ENCODE data around the gene IL22RA1.

Gene IL22RA1

GRCh38 chr1:24134376-24134775 is 8.6 kb downstream of the IL22RA1 start:
- DNase-seq, result no peak

- DNase-seq, result no peak
Measured at GRCh38 chr1:24133819-24134218, 9.1 kb downstream of the IL22RA1 start.

- DNase-seq, result no peak
Measured at GRCh38 chr1:24130385-24130784, 12.6 kb downstream of the IL22RA1 start.

GRCh38 chr1:24127801-24128363 is 15.1 kb downstream of the IL22RA1 start:
- DNase-seq, result no peak

- no peak for DNase-seq
Measured at GRCh38 chr1:24127134-24127800, 15.7 kb downstream of the IL22RA1 start.

DNA sequence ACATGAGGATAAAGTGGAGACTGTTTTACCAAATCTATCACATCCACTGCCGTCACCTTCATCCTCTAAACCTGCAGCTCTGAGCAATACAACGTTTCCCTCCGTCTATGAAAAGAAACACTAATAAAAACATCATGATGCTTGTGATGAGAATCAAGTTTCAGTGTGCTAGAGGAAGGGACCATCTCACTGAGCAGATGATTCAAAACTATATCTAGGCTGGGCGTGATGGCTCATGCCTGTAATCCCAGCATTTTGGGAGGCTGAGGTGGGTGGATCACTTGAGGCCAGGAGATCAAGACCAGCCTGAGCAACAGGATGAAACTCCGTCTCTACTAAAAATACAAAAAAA is 16.3 kb downstream of the IL22RA1 start:
- no peak for DNase-seq

DNA sequence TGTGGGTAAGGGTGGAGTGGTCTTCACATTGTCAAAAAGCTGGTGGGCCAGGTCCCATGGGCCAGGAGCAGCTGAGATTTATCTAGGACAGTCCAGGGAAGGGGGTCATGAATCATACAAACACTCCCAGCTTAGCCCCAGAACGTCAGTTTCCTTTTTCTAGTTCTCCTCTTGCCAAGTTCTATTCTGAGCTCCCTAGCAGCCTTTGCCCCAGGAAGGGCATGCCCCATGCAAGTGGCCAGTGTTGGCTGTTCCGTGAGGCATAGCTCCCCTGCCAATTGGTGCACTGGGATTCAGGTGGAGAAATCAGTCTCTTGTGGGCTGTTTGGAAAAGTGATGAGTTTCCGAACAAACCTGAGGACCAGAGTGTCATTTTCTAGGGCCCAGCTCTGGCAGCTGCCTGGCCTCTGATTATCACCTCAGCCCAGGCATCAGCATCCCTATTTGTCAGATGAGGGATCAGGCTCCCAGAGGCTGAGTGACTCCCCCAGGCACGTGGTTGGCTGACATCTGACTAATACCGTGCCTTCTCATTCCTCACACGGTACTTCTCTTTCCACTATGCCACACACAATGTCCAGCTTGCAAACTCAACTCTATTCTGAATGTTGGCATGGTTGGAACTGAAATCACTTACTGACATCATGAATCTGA is 16.8 kb downstream of the IL22RA1 start:
- no peak for DNase-seq

GRCh38 chr1:24125456-24125855 is 17.5 kb downstream of the IL22RA1 start:
- DNase-seq, result no peak

- no peak for DNase-seq
Measured at GRCh38 chr1:24124980-24125379, 18.0 kb downstream of the IL22RA1 start.

DNA sequence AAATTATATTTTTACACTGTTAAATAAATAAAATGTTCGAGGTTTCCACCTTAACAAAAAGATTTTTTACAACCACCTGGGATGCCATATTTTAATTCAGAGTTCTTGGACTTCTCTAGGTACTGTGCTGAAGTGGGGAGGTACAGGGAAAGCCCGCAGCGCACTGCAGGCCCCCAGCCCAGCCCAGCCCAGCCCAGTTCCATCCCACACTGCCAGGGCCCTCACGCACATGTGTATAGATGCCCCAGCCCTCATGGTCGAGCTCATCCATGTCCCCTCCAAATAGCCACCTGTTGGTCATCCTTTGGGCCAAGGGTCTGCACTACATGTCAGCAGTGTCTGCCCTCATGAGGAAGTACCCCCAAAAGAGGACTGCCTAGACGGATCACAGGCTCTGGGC is 19.3 kb downstream of the IL22RA1 start:
- DNase-seq, result no peak

- DNase-seq, result no peak
Measured at GRCh38 chr1:24122776-24123175, 20.2 kb downstream of the IL22RA1 start.

DNA sequence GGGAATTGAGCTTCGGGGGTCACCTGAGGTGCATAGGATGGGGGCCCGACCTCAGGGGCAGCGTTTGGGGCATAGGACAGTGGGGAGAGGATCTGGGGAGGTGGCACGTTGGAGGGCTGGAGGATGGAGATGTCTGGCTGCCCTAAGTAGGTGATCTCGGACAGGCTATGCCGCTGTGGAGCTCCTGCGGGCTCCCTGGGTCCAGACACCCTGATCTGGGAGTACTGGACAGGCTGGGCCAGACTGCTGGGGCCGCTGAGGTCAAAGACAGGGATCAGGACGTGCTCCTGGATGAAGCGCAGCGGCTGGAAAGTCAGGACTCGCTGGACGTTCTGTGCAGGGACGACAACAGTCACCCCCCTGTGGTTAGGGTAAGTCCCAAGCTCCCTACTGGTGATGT is 21.5 kb downstream of the IL22RA1 start:
- no peak for DNase-seq

GRCh38 chr1:24120965-24121364 is 22.0 kb downstream of the IL22RA1 start:
- no peak for DNase-seq

DNA sequence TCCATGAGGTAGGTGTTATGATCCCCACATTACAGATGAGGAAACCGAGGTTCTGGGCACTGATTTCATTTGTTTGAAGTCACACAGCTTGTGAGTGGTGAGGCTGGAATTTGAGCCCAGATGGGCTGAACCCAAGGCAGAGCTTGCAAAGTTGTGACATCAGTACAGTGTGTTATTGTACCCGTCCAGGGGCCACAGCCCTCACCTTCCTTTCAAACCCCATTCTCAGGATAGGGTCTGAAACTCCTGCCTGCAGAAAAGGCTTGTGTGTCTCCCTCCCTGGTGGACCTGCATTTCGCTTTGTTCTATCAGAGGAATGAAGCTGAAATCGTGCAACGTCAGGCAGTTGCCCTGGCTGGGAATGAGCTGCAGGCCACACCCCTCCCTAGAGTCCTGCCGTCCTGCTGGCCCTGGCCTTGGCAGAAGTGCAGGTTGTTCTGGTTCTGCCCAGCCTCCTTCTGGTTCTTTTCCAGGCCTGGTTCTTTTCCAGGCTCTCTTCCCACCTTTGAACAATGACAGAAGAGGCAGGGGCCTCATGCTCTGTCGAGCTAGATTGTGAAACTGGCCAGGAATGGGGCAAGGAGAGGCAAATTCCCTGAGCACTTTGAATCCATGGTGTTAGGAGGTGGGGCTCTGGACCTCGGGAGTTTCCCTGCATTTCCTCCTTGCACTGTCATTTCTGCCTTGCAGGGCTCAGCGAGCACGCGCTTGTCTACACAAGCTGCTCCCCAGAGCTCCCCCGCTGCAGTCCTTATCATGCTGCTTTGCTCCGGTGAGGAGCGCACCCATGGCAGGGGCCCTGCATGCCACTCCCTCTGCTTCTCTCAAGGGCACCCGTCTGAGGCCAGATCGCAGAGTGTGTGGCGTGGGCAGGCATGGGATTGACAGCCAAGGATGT is 22.8 kb downstream of the IL22RA1 start:
- no peak for DNase-seq

GRCh38 chr1:24119489-24119858 is 23.5 kb downstream of the IL22RA1 start:
- no peak for DNase-seq

DNA sequence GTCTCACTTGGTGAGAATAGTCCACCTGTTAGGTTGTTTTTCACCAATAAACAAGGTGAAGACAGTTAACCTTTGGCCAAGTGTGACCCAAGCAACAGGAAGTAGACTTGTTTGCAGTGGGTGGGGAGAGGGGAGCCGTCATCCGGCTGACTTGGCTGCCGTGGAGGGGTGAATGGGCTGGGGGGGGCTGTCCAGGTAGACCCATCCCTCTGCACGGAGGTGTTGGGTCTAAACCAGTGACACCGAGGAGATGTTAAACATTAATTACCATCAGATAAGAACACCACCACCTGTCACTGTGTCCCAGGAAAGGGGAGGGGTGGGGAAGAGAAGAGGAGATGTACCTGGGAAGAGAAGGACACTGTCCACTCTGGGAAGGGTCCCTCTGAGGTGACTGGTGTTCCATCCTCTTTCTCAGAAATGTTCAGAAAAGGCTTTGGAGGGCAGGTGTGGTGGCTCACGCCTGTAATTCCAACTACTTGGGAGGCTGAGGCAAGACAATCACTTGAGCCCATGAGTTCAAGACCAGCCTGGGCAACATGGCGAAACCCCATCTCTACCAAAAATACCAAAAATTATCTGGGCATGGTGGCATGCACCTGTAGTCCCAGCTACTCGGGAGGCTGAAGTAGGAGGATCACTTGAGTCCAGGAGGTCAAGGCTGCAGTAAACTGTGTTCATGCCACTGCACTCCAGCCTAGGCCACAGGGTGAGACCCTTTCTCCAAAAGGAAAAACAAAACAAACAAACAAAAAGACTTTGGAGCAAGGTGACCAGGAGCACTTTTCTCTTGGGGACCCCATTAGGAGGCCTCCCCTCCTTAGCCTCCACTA is 24.3 kb downstream of the IL22RA1 start:
- no peak for DNase-seq

DNA sequence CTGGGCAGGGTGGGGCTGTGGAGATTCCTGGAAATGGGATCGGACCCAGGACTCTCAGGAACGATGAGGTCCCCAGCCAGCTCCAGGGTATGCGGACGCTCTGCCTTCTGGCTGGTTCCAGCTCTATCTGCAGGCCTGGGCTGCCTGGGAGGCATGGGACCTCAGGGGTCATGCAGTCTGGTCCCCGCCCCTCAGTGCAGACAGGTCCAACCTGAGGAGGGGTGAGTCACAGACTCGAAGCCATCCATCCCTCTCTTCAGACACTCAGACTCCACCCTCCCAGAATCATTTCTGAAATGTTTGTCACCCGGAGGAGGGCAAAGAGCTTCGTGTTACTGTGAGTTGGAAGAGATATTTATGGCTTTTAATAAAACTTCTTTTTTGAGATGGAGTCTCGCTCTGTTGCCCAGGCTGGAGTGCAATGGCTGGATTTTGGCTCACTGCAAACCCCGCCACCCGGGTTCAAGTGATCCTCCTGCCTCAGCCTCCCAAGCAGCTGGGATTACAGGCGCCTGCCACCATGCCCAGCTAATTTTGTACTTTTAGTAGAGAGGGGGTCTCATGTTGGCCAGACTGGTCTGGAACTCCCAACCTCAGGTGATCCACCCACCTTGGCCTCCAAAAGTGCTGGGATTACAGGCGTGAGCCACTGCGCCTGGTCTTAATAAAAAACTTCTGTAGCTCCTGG is 25.1 kb downstream of the IL22RA1 start:
- DNase-seq, result no peak

DNA sequence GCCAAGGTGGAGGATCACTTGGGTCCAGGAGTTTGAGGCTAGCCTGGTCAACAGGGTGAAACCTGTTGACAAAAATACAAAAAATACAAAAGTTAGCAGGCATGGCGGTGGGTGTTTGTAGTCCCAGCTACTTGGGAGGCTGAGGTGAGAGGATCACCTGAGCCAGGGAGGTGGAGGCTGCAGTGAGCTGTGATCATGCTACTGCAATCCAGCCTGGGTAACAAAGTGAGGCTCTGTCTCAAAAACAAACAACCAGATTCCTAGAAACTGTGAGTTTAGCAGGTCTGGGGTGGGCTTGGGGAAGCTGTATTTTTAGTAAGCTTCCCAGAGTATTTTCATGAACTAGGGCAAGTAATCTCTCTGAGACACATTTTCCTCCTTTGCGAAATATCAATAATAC is 25.8 kb downstream of the IL22RA1 start:
- no peak for DNase-seq

DNA sequence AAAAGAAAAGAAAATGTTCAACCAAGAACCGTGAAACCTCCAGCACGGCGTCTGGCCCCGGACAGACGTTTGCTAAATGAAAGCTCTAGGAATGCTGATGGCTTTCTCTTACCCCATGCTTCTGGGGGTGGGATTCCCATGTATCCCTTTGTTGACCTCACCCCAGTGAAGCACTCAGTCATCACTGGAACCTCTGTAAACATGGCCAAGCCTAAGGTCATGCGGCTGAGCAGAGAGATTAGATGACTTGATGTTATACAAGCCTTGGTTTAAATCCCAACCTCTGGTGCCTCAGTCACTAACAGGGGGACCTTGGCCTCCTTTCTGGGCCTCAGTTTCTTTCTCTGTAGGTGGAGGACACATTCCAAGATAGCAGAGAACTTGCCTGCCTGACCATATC is 28.2 kb downstream of the IL22RA1 start:
- DNase-seq, result no peak

DNA sequence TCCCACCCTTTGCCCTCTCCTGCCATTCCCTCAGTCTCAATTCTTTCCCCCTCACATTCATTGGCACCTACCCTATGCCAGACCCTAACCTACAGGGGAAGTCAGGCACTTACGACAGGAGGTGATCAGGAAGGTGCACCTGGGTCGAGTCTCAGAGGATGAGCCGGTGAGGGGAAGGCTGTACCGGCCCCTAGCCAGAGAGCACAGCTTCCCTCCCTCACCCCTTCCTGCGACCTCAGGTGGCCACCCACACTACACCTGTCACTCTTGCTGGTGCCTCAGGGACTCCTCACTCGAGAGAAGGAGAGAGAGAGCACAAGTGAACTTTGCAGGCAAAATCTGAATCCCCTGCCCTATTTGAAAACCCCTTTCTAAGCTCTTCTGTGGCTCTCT is 29.3 kb downstream of the IL22RA1 start:
- DNase-seq, result no peak

GRCh38 chr1:24111996-24112779 is 30.8 kb downstream of the IL22RA1 start, which contains the start of gene MYOM3:
MYOM3 (minus strand) TSS chr1:24112135; CDS start chr1:24108636, 3,499 bp downstream.
- no peak for DNase-seq

All from T-helper 9 cell (primary cell).